ENCODE results near the gene NEK5. TPM values are rescaled to one million over a fixed set of nuclear protein-coding genes. Genes with fewer than 3 reads are reported as not detected.

Gene NEK5
- total and polyA plus RNA-seq, 9 donors: 0.13 to 12.4 (median 0.50) TPM; not detected in 1

GRCh38 chr13:52158629-52159158, 29.8 kb upstream of the NEK5 start:
- intact Hi-C loops (cut with DNase I): no loop called here
- no peaks in the 10 kb centered on the region for H3K9me3 ChIP-seq
- no peaks in the 10 kb centered on the region for H3K27me3 ChIP-seq
- peak overlapping the region; percentile 97 for H3K4me3 ChIP-seq
- H3K27ac ChIP-seq: peak overlapping the region; percentile 57 to 72
- peak in 4 of 5 donors; percentile 27 to 52 (median 34) for DNase-seq
- TF ChIP-seq, protein P1, sequence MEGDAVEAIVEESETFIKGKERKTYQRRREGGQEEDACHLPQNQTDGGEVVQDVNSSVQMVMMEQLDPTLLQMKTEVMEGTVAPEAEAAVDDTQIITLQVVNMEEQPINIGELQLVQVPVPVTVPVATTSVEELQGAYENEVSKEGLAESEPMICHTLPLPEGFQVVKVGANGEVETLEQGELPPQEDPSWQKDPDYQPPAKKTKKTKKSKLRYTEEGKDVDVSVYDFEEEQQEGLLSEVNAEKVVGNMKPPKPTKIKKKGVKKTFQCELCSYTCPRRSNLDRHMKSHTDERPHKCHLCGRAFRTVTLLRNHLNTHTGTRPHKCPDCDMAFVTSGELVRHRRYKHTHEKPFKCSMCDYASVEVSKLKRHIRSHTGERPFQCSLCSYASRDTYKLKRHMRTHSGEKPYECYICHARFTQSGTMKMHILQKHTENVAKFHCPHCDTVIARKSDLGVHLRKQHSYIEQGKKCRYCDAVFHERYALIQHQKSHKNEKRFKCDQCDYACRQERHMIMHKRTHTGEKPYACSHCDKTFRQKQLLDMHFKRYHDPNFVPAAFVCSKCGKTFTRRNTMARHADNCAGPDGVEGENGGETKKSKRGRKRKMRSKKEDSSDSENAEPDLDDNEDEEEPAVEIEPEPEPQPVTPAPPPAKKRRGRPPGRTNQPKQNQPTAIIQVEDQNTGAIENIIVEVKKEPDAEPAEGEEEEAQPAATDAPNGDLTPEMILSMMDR (IDR thresholded peaks at IDR 0.05): no peak
- TF ChIP-seq POLR2A (IDR thresholded peaks at IDR 0.05) (no peak), EP300 (IDR thresholded peaks at IDR 0.05) (no peak)
- WGBS, 3 donors: 7 to 9% (median 8%) methylated on average over 17 of the region's 17 CpGs
- H3K4me1 ChIP-seq (ENCODE audit: insufficient read depth): peaks cover 6% of the 10 kb centered on the region
- no peaks in the 10 kb centered on the region for H3K36me3 ChIP-seq

GRCh38 chr13:52156724-52157261, 27.9 kb upstream of the NEK5 start:
- H3K27ac ChIP-seq: no peak overlapping the region
- no peaks in the 10 kb centered on the region for H3K36me3 ChIP-seq
- peaks cover 4% of the 10 kb centered on the region for H3K4me1 ChIP-seq (ENCODE audit: insufficient read depth)
- TF ChIP-seq, protein P1 (IDR thresholded peaks at IDR 0.05): no peak
- TF ChIP-seq EP300 (IDR thresholded peaks at IDR 0.05) (no peak), POLR2A (IDR thresholded peaks at IDR 0.05) (no peak)
- 39 to 55% (median 39%) methylated on average over 1 of the region's 1 CpG for whole genome bisulfite sequencing, 3 donors
- intact Hi-C loops (cut with DNase I): no loop called here
- no peak for DNase-seq
- H3K27me3 ChIP-seq: no peaks in the 10 kb centered on the region
- no peaks in the 10 kb centered on the region for H3K9me3 ChIP-seq
- no peak overlapping the region for H3K4me3 ChIP-seq

DNA sequence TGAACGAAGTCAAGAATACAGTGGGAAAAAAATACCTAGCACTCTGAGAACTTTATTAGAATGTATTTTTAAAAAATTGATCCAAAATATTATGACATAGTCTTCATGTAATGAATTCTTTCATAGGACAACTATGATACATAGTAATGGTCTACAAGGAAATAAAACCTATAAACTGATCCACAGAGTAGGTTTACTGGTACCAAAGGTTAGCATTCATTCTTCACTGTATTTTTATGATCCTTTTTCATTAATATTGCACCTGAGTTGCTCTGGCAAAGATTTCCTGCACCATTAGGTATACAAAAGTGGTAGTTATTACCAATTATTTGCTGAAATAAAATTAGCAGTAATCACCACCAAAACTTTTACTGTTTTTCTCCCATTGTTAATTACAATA, 26.3 kb upstream of the NEK5 start:
- Histone ChIP-seq H3K36me3 (no peaks in the 10 kb centered on the region), H3K4me1 (ENCODE audit: insufficient read depth) (peaks cover 4% of the 10 kb centered on the region), H3K4me3 (no peak overlapping the region), H3K9me3 (no peaks in the 10 kb centered on the region), H3K27ac (no peak overlapping the region), H3K27me3 (no peaks in the 10 kb centered on the region)
- no peak for TF ChIP-seq EP300 (IDR thresholded peaks at IDR 0.05)
- TF ChIP-seq, protein P1 (IDR thresholded peaks at IDR 0.05): no peak
- TF ChIP-seq POLR2A (IDR thresholded peaks at IDR 0.05): no peak
- no peak for DNase-seq
- 89 to 98% (median 97%) methylated on average over 1 of the region's 1 CpG for WGBS, 3 donors
- intact Hi-C loops (cut with DNase I): no loop called here

DNA sequence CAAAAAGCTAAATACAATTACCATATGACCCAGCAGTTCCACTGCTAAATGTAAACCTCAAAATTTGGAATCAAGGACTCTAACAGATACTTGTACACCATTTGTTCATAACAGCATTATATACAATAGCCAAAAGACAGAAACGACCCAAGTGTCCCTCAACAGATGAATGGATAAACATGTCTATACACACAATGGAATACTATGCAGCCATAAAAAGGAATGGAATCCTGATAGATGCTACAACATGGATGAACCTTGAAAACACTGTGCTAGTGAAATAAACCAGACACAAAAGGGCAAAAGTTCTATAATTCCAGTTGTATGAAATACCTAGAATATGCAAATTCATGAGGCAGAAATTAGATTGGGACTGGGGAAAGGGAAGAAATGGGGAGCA, 18.4 kb upstream of the NEK5 start:
- Histone ChIP-seq H3K27ac (no peak overlapping the region), H3K27me3 (no peaks in the 10 kb centered on the region), H3K4me1 (ENCODE audit: insufficient read depth) (no peaks in the 10 kb centered on the region), H3K9me3 (no peaks in the 10 kb centered on the region), H3K4me3 (no peak overlapping the region), H3K36me3 (no peaks in the 10 kb centered on the region)
- 84 to 95% (median 86%) methylated on average over 1 of the region's 1 CpG for WGBS, 3 donors
- intact Hi-C loops (cut with DNase I): no loop called here
- DNase-seq: no peak
- TF ChIP-seq POLR2A (IDR thresholded peaks at IDR 0.05): no peak
- TF ChIP-seq EP300 (IDR thresholded peaks at IDR 0.05): no peak
- TF ChIP-seq, protein P1 (IDR thresholded peaks at IDR 0.05): no peak
